ENCODE data around the gene PNN.
"Not testable (repeated sequence)": the region's sequence is repeated elsewhere in the genome, so short reads cannot be mapped to it uniquely, and the experiment has no call there.

The PNN gene

GRCh38 chr14:39174560-39175444, at the start of gene PNN:
PNN (plus strand) TSS chr14:39175254; CDS start chr14:39175280, 26 bp downstream.
- DNase-seq, result peak; percentile 99

GRCh38 chr14:39137835-39138234, 37.2 kb upstream of the PNN start:
- DNase-seq, result not testable (repeated sequence)

GRCh38 chr14:39138440-39138839, 36.6 kb upstream of the PNN start:
- no peak for DNase-seq

GRCh38 chr14:39140170-39140569, 34.9 kb upstream of the PNN start:
- DNase-seq, result no peak

- not testable (repeated sequence) for DNase-seq
Measured at GRCh38 chr14:39141623-39142022, 33.4 kb upstream of the PNN start.

GRCh38 chr14:39143226-39143625, 31.8 kb upstream of the PNN start:
- not testable (repeated sequence) for DNase-seq

- no peak for DNase-seq
Measured at GRCh38 chr14:39145266-39145966, 29.6 kb upstream of the PNN start.

- no peak for DNase-seq
Measured at GRCh38 chr14:39154594-39155189, 20.4 kb upstream of the PNN start.

GRCh38 chr14:39157491-39157890, 17.6 kb upstream of the PNN start:
- DNase-seq, result no peak

GRCh38 chr14:39158222-39158858, 16.7 kb upstream of the PNN start:
- DNase-seq, result no peak

- no peak for DNase-seq
Measured at GRCh38 chr14:39160494-39160893, 14.6 kb upstream of the PNN start.

GRCh38 chr14:39167797-39168320, 7.2 kb upstream of the PNN start:
- DNase-seq, result not testable (repeated sequence)

- no peak for DNase-seq
Measured at GRCh38 chr14:39168591-39168990, 6.5 kb upstream of the PNN start.

- DNase-seq, result no peak
Measured at GRCh38 chr14:39169541-39169900, 5.5 kb upstream of the PNN start.

- no peak for DNase-seq
Measured at GRCh38 chr14:39173198-39173597, 1.9 kb upstream of the PNN start.

- DNase-seq, result peak; percentile 60
Measured at GRCh38 chr14:39175445-39176262, 600 bp downstream of the PNN start.

- DNase-seq, result no peak
Measured at GRCh38 chr14:39176263-39177167, 1.5 kb downstream of the PNN start.

- no peak for DNase-seq
Measured at GRCh38 chr14:39177168-39177545, 2.1 kb downstream of the PNN start.

- no peak for DNase-seq
Measured at GRCh38 chr14:39179042-39179441, 4.0 kb downstream of the PNN start.

- no peak for DNase-seq
Measured at GRCh38 chr14:39180553-39180952, 5.5 kb downstream of the PNN start.

Data from activated CD4-positive, alpha-beta T cell treated with anti-CD3 and anti-CD28 coated beads, Interleukin-2, amount 50 U/mL, for 16 hours (primary cell).